GM19239 (cell line): ENCODE results near the gene RNPEP.
"Not testable (repeated sequence)": the region's sequence is repeated elsewhere in the genome, so short reads cannot be mapped to it uniquely, and the experiment has no call there.

Source experiments
- DNase-seq: peaks from one replicate; pipeline ENCODE4 v3.0.0; 2011; ENCODE audit warnings: low spot score; ENCODE audit not compliant: insufficient read length
- FAIRE-seq: peaks from 2 replicates; lab custom pipeline; 2011; peaks lifted over from hg19 to GRCh38; lab: Jason Lieb, UNC

RNPEP gene

DNA sequence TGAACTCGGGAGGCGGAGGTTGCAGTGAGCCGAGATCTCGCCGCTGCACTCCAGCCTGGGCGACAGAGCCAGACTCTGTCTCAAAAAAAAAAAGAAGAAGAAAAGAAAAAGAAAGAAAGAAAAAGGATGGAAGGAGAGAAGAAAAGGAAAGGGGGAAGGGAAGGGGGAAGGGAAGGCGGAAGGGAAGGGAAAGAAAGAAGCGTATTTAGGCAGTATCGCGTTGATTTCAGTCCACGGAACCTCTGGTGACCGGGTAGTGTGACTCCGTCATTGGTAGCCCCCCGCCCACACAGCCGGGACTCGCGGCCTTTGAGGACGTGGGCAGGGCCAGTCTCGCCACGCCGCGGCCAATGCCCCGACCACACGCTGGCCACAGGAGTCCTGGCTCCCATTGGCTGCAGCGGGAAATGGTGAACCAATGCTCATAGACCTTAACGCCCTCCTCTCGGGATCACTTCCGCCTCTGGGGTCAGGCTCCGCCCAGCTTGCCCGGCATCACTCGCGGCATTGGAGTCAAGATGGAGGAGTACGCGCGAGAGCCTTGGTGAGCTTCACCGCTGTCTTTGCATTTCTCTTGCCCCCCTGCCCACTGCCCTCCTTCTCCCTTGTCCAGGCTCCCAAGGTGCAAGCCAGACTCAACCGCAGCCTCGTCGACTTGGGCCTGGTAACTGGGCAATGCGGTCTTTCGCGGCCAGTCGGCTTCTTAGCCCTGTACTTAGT, 27.3 kb upstream of the RNPEP start, which contains the start of gene TIMM17A:
TIMM17A (plus strand) TSS at position 495 of the 720 bp plus-strand sequence; CDS start at position 519, 24 bp downstream.
- peak; percentile 88 for DNase-seq
- peak; percentile 98 for FAIRE-seq

DNA sequence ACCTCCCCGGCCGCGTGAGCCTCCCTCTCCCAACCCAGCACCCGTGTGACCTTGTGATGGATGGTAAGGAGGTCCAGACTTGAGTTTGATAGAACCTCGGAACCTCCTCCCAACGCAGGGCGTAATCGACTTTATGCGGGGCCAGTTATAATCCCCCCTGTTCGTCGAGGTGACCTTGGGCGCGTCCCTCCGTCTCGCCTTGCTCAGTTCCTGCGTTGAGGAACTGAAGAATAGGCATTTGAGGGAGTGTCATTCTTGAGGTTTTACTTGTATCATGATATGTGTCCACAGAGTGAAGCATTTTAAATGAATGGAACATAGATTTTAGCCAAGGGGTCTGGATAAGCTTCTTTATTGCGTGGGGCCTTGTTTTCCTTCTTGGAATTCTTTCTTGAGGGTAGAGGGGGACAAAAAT, 26.7 kb upstream of the RNPEP start:
- peak; percentile 55 for FAIRE-seq
- DNase-seq, result no peak

- FAIRE-seq (no peak), DNase-seq (no peak)
These were observed 24.1 kb upstream of the RNPEP start for GRCh38 chr1:201958348-201958747.

DNA sequence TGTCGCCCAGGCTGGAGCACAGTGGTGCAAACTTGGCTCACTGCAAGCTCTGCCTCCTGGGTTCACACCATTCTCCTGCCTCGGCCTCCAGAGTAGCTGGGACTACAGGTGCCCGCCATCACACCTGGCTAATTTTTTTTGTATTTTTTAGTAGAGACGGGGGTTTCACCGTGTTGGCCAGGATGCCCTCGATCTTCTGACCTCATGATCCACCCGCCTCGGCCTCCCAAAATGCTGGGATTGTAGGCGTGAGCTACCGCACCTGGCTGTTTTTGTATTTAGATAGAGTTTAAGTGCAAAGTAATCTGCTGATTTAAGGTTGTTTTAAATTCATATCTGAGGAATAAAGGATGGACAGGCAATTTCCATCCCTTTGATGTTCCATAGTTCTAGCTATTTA, 20.1 kb upstream of the RNPEP start:
- not testable (repeated sequence) for FAIRE-seq, DNase-seq

GRCh38 chr1:201964261-201964660, 18.2 kb upstream of the RNPEP start:
- no peak for FAIRE-seq
- DNase-seq, result no peak

GRCh38 chr1:201966171-201966570, 16.3 kb upstream of the RNPEP start:
- FAIRE-seq (no peak), DNase-seq (no peak)

DNA sequence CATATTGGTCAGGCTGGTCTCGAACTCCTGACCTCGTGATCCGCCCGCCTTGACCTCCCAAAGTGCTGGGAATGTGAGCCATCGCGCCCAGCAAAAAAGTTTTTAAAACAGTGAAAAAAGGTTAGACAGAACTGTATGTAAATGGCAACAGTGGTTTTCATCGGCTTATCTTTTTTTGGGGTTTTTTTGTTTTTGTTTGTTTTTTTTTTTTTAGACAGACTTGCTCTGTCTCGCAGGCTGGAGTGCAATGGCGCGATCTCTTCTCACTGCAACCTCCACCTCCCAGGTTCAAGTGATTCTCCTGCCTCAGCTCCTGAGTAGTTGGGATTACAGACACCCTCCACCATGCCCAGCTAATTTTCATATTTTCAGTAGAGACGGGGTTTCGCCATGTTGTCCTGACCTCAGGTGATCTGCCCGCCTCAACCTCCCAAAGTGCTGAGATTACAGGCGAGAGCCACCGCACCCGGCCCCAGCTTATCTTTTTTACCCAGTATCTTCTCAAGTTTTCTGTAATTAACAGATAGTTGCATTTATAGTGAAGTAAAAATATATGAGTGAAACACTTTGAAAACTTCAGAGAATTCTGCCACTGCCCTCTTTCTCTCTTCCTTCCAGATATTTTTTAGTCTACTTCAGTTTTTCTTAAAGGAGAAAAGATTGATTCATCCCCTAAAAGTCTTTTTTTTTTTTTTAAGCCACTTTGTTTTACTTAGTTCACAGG, 14.1 kb upstream of the RNPEP start:
- no peak for DNase-seq
- no peak for FAIRE-seq

- FAIRE-seq (no peak), DNase-seq (no peak)
These were observed 11.9 kb upstream of the RNPEP start for GRCh38 chr1:201970334-201971159.

DNA sequence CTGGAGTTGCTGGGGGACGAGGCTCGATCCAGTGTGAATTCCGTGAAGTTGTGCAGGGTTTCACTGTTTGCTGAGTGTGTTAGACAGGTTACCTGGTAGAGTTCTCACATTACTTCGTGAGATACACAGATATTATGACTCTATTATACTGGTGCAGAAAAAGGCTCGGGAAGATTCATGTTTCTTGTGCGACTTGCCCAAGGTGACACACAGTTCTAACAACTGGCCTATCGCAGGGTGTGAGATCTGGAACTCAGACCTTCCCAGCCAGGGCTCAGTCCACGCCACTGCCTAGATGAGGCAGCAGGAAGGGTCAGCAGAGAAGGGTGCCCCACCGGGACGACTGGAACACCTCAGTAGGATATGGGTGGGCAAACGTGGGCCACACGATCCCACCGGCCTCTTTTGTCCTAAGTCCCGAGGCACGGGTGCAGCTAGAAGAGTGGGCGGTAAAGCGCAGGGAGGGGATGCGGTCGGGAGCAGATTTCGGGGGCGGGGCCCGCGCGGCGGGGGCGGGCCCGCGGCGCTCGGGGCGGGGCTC, 296 bp upstream of the RNPEP start:
- peak; percentile 90 for FAIRE-seq

DNA sequence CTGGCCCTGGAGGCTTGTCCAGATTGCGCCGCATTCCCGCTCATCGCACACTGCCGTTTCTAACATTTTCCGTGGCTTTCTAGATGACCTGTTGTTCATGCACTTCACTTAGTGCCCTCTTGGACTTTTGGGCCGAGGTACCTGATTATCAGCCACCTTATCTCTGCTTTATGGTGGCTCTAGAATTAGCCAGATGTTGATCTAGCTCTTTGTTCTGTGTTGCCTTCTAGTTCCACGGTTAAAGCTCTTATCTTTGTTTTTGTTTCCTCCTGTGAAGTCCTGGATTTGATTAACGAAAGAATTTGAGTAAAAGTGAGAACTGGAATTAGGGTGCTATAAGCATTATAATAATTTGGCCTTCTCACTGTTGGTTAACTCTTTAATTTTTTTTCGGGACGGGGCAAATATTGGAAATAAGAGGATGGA, 945 bp downstream of the RNPEP start:
- FAIRE-seq (peak; percentile 76), DNase-seq (no peak)

More for the DNA sequence above, 296 bp upstream of the RNPEP start:
- no peak for DNase-seq

DNA sequence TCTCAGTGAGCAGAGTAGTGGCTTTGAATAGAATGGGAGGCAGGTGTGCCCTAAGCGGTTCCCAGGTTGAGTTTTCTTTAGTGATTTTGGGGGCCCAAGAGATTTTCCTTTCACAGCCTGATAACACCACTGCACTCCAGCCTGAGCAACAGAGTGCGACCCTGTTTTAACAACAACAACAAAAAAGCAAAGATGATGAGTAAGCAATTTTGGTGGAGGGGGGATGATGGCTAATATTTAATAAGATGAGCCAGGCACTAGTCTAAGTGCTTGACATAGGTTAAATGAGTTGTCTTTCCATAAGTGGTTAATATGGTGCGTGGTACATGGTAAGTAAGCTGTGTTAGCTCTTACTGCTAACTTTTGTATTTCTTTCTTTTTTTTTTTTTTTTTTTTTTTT, 2.0 kb downstream of the RNPEP start:
- no peak for FAIRE-seq
- DNase-seq, result no peak

GRCh38 chr1:201985355-201985754, 2.9 kb downstream of the RNPEP start:
- no peak for DNase-seq
- no peak for FAIRE-seq

DNA sequence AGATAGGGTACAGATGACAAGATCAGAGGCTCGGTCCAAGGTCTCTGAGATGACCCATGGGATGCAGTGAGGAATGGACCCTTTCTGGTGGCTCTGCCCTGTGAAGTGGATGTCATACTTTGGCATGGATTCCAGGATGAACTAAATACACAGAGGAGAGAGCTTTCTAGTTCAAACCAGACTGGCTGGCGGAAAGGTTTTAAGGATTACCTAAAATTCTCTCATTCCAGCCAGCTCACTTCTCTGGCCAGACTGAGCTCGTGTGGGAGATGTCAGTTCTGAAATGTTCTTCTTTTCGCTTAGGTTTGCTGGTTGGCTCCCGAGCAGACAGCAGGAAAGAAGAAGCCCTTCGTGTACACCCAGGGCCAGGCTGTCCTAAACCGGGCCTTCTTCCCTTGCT, 6.2 kb downstream of the RNPEP start:
- FAIRE-seq, result no peak
- DNase-seq, result no peak

GRCh38 chr1:201989354-201990128, 7.1 kb downstream of the RNPEP start:
- no peak for FAIRE-seq
- DNase-seq, result no peak

DNA sequence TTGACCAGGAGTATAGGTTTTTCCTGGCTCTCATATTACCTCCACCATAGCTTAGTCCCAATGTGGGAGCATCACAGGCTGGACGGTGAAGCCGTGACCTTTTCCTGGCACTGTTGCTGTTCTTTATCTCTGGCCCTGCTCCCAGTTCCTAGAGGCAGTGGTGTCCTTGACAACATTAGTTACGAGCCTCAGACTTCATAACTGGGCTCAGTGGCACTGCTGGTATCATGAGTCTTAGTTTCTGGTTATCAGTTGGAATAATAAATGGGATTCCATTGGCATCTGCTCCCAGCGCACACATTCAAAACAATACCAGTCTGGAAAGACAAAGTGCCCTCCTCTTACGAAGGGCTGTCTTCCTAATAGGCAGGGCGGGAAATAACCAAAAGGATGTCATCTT, 8.0 kb downstream of the RNPEP start:
- FAIRE-seq (no peak), DNase-seq (no peak)

GRCh38 chr1:201999625-202000238, 17.3 kb downstream of the RNPEP start:
- FAIRE-seq, result peak; percentile 70
- DNase-seq, result peak; percentile 38

- no peak for DNase-seq
- no peak for FAIRE-seq
These were observed 20.1 kb downstream of the RNPEP start for GRCh38 chr1:202002507-202002906.

DNA sequence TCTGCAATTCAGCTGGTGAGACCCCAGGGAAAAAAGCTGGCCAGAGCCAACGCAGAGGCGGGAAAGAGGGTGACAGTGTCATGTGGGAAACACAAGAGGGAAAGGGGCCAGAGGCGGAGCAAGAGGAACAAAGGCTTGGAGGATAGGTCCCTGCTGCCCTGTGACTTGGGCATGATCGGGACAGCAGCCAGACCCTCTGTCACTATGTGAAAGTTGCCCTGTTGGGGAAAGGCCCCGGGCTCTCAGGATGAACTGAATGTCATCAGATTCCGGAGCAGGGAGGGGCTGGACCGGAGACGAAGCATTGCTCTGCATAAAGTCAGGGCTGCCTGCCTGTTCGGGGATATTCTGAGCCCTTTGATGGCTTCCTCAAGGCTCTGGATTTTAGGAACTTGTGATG, 22.3 kb downstream of the RNPEP start:
- DNase-seq (no peak), FAIRE-seq (no peak)

GRCh38 chr1:202005958-202006357, 23.5 kb downstream of the RNPEP start:
- DNase-seq (no peak), FAIRE-seq (no peak)
